IPS-18c (cell line): ENCODE measurements around the gene RNF223.
"Not testable (repeated sequence)": the region's sequence is repeated elsewhere in the genome, so short reads cannot be mapped to it uniquely, and the experiment has no call there.

ENCODE experiments used
- H3K4me3 ChIP-seq: 2 replicates; pipeline ENCODE4 v1.7.0; 2013; ENCODE audit warnings: low read depth, mild to moderate bottlenecking, low read length, moderate library complexity; ENCODE audit not compliant: insufficient read depth
- H3K9me3 ChIP-seq: one replicate; pipeline ENCODE4 v1.6.1; 2013; ENCODE audit warnings: mild to moderate bottlenecking, low read length, moderate library complexity; ENCODE audit not compliant: control insufficient read depth, insufficient read depth

RNF223 gene

DNA sequence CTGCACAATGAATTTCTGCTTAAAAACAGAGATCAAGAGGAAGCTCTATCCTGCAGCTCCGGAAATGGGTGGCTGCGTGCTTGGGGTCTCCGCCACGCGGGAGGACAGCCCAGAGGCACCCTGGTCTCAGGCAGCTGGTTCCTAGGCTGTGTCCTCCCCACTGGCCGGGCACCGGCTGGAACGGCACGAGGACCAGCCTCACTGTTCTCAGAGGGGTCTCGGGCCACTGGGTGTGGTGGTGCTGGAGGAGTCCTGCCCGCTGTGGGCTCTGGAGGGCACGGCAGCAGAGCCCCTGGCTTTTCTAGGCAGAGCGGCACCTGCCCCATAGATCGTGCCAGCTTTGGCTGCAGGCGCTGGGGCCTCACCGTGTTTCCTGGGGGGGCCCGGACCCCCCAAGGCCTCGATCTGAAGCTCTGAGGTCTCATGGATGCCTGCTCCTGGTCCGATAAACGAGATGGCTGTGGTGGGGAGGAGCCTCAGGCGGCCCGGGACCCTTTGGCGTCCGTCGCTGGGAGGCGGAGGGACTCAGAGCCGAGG lies 8.2 kb upstream of the RNF223 start:
- Histone ChIP-seq H3K4me3 (no peak overlapping the region), H3K9me3 (no peaks in the 10 kb centered on the region)

GRCh38 chr1:1081311-1082238 lies 7.5 kb upstream of the RNF223 start:
- H3K9me3 ChIP-seq = no peaks in the 10 kb centered on the region
- no peak overlapping the region for H3K4me3 ChIP-seq

DNA sequence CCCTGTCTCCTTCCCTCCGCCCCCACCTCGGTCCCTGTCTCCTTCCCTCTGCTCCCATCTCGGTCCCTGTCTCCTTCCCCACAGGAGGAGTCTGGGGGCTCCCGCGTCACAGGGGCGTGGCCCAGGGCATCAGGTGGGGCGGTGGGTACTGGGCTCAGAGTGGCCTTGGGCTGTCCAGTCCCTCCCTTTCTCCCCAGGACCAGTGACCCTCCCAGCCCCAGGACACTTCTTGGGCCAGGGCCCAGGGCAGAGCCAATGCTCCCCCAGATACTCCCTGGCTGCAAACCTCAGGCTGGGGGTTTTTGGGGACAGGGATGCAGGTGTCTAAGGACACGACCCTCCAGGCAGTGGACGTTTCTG lies 6.8 kb upstream of the RNF223 start:
- H3K4me3 ChIP-seq = no peak overlapping the region
- H3K9me3 ChIP-seq = no peaks in the 10 kb centered on the region

DNA sequence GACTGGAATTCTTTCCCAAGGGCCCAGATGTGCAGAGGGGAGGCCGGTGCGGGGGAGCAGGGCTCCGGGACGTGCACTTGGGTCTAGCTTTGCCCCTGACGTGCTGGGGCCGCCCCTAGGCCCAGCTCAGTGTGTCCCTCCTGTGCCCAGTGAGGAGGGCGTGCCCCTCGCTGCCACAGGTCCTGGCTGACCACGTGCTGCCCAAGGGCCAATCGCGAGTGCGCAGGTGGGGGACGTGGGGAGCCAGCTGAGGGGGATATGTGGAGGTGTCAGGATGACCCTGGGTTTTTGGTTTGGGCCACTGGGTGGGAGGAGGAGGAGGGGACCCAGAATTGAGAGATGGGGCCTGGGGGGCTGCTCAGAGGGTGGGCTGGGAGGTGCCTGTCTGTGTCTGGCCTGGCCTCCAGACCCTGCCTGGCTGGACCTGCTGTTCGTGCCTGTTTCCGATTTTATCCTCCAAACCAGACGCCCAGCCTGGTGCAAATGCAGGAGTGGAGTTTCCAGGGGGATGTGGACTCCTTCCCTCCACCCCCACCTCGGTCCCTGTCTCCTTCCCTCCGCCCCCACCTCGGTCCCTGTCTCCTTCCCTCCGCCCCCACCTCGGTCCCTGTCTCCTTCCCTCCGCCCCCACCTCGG lies 6.1 kb upstream of the RNF223 start:
- H3K9me3 ChIP-seq = no peaks in the 10 kb centered on the region
- peak overlapping the region; percentile 36 for H3K4me3 ChIP-seq

- peak overlapping the region; percentile 36; the same call in 1 of the 2 replicates for H3K4me3 ChIP-seq
- no peaks in the 10 kb centered on the region for H3K9me3 ChIP-seq
These were observed 5.5 kb upstream of the RNF223 start for GRCh38 chr1:1079408-1080121.

GRCh38 chr1:1077396-1077795 lies 3.3 kb upstream of the RNF223 start:
- H3K4me3 ChIP-seq, H3K9me3 ChIP-seq: not testable (repeated sequence)

- no peaks in the 10 kb centered on the region for H3K9me3 ChIP-seq
- H3K4me3 ChIP-seq = no peak overlapping the region
These were observed 1.2 kb upstream of the RNF223 start for GRCh38 chr1:1075148-1075935.

DNA sequence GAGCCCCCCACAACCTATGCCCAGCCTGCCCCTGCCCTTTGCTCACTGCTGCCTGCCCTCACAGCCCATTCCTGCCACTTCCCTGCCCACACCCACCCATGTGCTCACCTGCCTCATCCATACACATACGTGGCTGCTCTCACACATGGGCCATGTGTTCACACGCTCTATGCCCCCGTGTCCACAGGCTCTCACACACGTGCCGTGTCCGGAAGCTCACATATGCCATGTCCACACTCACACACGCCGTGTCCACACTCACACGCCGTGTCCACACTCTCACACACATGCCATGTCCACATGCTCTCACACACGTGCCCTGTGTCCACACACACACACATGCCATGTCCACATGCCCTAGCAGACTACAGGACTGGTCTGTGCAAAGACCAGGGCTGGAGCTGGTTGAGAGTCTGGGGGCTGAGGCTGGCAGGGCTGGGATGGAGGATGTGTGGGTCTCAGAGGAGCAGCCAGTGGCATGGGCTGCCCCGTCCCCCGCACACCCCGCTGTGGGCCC lies 583 bp upstream of the RNF223 start:
- H3K4me3 ChIP-seq = no peak overlapping the region
- H3K9me3 ChIP-seq = no peaks in the 10 kb centered on the region

GRCh38 chr1:1072849-1073742 lies 1.0 kb downstream of the RNF223 start:
- Histone ChIP-seq H3K9me3 (no peaks in the 10 kb centered on the region), H3K4me3 (no peak overlapping the region)

- Histone ChIP-seq H3K9me3 (no peaks in the 10 kb centered on the region), H3K4me3 (no peak overlapping the region)
These were observed 1.7 kb downstream of the RNF223 start for GRCh38 chr1:1072299-1072848.

DNA sequence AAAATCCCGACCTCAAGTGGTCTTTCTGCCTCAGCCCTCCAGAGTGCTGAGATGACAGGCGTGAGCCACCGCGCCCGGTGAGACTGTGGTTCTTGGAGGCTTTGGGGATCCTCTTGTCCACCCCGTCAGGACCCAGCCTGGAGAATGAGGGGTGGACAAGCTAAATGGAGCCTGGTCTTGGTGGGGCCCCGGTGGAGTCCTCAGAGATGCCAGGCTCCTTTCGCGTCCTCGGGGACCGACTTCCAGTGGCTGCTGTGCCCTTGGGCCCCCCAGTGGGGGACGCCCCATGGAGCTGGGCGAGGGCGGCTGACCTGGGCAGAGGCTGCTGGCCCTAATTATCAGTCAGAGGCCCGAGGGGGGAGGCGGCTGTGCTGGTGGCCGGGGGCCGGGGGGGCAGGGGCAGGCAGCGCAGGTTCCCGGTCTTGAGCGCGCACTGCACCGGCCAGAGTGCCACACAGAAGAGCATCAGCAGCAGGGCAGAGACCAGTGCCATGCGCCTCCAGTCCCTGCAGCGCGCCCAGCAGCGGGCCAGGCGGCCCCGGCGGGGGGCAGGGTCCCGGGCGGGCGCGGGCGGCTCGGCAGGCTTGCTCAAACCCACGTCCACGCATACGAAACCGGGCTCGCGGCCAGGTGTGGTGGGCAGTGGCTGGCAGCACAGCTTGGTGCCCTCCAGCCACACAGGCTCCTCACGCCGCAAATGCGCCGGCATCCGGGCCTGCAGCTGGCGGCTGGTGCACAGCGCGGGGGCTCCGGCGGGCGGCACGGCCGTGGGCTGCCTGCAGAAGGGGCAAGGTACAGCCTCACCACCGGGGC lies 2.4 kb downstream of the RNF223 start:
- Histone ChIP-seq H3K9me3 (no peaks in the 10 kb centered on the region), H3K4me3 (no peak overlapping the region)

- Histone ChIP-seq H3K4me3 (peak overlapping the region; percentile 81; the same call in 1 of the 2 replicates), H3K9me3 (no peaks in the 10 kb centered on the region)
These were observed 4.1 kb downstream of the RNF223 start for GRCh38 chr1:1069711-1070676.

GRCh38 chr1:1069056-1069710 lies 4.9 kb downstream of the RNF223 start:
- Histone ChIP-seq H3K9me3 (no peaks in the 10 kb centered on the region), H3K4me3 (peak overlapping the region; percentile 81)
